Coronary artery (tissue), 2 donors: ENCODE measurements around the gene BRINP1.

ENCODE experiments used
- DNase-seq: peaks from one replicate; pipeline ENCODE4 v3.0.0-alpha.2; 2017; ENCODE audit warnings: low spot score
- H3K27ac ChIP-seq, 2 donors: fragments of 200-600 bp; sonication (generic); one replicate each; pipeline ENCODE4 v1.5.1; 2016 to 2019
- H3K4me3 ChIP-seq: fragments of 200-600 bp; sonication (generic); 2 replicates; pipeline ENCODE4 v1.5.1; 2016; ENCODE audit warnings: mild to moderate bottlenecking, moderate library complexity
- TF ChIP-seq, protein P1 (sequence below): fragments of 200-600 bp; sonication (generic); IDR thresholded peaks from one replicate; pipeline ENCODE4 v1.5.1; 2019; ENCODE audit warnings: antibody characterized with exemption

BRINP1 gene

DNA sequence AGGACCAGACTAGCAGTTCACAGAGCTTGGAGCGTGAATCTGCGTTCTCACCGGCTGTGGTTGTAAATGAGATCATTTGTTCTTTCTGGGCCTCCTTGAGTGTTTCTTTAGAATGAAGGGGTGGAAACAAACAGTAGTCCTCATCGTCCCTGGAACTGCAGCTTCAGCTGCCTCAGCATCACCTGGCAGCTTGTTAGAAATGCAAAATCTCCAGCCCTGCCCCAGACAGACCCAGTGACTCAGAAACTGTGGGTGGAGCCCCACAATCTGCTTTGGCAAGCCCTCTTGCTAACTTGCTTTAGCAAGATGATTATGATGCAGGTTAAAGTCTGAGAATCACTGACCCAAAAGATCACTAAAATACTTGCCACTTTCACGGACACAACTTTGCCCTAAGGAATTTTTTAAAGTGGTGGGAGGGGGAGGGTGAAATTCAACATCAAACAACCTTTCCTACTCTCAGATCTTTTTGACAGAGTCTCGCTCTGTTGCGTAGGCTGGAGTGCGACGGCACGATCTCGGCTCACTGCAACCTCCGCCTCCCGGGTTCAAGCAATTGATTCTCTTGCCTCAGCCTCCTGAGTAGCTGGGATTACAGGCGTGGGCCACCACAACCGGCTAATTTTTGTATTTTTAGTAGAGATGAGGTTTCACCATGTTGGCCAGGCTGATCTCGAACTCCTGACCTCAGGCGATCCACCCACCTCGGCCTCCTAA lies 86.0 kb downstream of the BRINP1 start:
- no peak overlapping the region for H3K4me3 ChIP-seq
- no peak for DNase-seq
- H3K27ac ChIP-seq, result no peak overlapping the region
- TF ChIP-seq, protein P1, sequence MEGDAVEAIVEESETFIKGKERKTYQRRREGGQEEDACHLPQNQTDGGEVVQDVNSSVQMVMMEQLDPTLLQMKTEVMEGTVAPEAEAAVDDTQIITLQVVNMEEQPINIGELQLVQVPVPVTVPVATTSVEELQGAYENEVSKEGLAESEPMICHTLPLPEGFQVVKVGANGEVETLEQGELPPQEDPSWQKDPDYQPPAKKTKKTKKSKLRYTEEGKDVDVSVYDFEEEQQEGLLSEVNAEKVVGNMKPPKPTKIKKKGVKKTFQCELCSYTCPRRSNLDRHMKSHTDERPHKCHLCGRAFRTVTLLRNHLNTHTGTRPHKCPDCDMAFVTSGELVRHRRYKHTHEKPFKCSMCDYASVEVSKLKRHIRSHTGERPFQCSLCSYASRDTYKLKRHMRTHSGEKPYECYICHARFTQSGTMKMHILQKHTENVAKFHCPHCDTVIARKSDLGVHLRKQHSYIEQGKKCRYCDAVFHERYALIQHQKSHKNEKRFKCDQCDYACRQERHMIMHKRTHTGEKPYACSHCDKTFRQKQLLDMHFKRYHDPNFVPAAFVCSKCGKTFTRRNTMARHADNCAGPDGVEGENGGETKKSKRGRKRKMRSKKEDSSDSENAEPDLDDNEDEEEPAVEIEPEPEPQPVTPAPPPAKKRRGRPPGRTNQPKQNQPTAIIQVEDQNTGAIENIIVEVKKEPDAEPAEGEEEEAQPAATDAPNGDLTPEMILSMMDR, result no peak

- H3K4me3 ChIP-seq, result no peak overlapping the region
- TF ChIP-seq, protein P1, result no peak
- no peak overlapping the region for H3K27ac ChIP-seq
- no peak for DNase-seq
These were observed 86.7 kb downstream of the BRINP1 start for GRCh38 chr9:119282476-119283077.

- H3K4me3 ChIP-seq, result no peak overlapping the region
- TF ChIP-seq, protein P1, result no peak
- no peak overlapping the region for H3K27ac ChIP-seq
- DNase-seq, result no peak
These were observed 88.3 kb downstream of the BRINP1 start for GRCh38 chr9:119280740-119281485.

DNA sequence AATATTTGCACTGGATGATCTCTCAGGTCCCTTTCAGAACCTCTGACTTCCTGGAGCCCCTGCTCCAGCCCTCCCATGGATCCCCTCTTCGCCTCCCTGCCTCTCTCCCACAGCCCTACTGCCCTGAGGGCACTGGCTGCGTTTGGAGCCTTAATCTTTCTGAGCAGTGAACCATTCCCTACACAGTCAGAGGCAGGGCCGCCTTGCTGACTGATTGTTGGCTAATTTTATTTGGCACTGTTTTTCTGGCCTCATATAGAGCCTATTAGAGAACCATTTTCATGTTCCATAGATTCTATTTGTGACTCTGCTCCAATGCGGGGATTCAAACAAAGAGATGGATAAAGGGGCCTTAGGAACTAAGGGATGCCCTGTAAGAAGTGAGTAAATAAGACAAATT lies 91.1 kb downstream of the BRINP1 start:
- Histone ChIP-seq H3K27ac (no peak overlapping the region), H3K4me3 (no peak overlapping the region)
- TF ChIP-seq, protein P1, result no peak
- DNase-seq, result no peak

DNA sequence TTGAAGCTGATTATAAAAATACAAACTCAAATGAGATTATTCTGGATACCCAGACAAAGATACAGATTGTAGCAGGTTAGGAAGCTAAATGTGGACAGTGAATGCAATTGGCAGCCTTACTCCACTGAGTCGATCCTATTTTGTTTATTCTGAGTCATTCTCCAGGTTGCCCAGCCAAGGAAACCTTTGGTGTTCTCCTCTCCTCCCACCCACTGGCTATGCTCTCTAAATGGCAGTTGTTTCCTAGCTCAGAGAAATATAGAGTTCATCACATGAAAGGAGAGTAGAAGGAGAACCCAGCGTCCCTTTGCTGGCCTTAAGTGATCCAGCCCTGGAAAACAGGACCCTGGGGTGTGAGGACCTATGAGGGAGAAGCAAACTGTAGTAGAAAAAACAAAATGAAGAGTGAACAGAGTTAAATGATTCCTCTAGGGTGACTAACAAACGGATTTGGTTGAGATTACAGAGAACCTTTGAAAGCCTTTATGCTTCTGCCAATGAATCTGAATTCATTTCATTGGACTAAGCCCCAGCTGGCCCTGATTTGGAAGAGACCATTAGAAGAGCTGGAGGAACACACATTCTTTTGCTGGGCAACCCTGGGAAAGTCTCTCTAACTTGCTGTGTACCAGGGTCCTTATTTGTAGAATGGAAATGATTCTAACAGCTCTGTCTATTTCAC lies 95.1 kb downstream of the BRINP1 start:
- Histone ChIP-seq H3K27ac (peak overlapping the region in 1 of 2 donors; percentile 13), H3K4me3 (no peak overlapping the region)
- DNase-seq, result no peak
- TF ChIP-seq, protein P1, result no peak

DNA sequence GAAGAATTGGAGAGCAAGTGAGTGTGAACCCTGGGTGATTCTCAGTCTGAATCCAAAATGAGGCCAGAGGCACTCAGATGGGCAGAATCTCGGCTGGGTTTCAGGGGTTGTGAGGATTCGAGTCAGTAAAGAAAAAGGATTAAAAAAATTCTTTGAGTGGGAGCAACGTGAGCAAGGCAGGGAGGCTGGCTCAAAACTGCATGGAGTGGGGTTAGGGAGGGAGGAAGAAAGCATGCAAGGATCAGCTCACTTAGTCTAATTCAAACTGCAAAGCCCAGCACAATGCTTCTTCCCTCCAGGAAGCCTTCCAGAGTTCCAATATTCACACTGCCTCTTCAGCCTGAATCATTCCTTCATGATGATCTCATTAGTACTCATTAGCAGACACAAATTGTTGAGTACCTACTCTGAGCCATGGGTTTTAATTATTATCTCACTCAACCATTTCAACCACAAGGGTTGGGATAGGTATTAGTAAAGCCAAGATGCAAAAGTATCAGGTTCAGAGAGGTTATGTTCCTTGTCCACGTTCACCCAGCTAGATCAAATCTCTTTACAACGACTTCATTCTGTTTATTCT lies 95.8 kb downstream of the BRINP1 start:
- DNase-seq, result no peak
- no peak overlapping the region for H3K27ac ChIP-seq
- no peak overlapping the region for H3K4me3 ChIP-seq
- TF ChIP-seq, protein P1, result no peak
